ENCODE data around the gene HTR2A. TPM values are rescaled to one million over a fixed set of nuclear protein-coding genes. Genes with fewer than 3 reads are reported as not detected.

The HTR2A gene
- total RNA-seq, 1 experiment from 2014 or later = not detected

DNA sequence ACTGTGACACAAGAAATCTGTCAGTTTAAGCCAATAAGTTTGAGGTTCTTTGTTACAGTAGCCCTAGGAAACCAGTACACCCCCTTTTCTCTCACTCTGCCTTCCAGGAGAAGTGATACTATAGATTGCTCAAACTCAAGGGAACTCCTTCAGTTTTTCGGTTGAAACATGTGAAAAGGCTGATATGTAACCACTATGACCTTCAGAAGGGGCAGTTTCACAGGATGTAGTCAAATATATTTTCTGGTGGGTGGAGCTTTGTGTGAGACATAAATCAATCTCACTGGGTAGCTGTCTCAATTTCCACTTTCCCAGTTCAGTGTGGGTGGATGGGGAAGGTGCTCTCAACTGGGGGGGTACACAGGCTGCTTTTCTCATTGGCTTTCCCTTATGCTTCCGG lies 41.7 kb downstream of the HTR2A start:
- no peaks in the 10 kb centered on the region for H3K36me3 Mint-ChIP-seq
- no peak for ATAC-seq
- no peak overlapping the region for H3K4me3 Mint-ChIP-seq
- TF ChIP-seq FOXJ3 (CRISPR knock-in tag; IDR thresholded peaks at IDR 0.05; ENCODE audit: borderline replicate concordance) = no peak
- TF ChIP-seq, protein P1, sequence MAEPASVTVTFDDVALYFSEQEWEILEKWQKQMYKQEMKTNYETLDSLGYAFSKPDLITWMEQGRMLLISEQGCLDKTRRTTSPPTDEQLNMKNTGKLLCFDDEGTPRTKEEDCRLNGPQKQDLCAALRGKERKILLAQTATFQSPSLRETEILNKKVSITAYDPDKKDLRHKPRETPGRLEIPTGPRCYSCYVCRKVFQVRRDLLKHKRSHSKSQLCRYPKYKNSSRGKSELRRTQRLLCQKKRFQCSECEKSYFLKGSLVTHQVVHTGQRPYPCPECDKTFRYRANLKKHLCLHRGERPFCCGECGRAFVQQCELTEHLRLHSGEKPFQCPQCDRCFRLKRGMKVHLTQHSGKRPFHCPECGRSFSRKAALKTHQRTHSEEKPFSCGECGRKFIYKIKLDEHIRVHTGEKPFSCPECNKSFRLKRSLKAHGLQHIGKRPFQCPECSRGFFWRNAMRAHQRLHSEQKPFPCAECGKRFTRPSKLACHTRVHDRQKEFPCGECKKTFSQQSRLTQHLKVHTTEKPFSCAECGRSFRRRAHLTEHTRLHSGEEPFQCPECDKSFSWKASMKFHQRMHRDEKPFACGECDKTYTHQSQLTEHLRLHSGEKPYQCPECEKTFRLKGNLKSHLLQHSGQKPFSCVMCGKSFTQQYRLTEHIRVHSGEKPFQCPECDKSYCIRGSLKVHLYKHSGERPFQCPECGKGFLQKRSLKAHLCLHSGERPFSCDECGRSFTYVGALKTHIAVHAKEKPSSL (CRISPR knock-in tag; conservative IDR thresholded peaks at IDR 0.05) = no peak
- no peak for TF ChIP-seq NR3C1 (CRISPR knock-in tag; conservative IDR thresholded peaks at IDR 0.05; ENCODE audit: low read depth)
- TF ChIP-seq ZNF396 (CRISPR knock-in tag; IDR thresholded peaks at IDR 0.05; ENCODE audit: borderline replicate concordance) = no peak
- TF ChIP-seq ZNF138 (CRISPR knock-in tag; conservative IDR thresholded peaks at IDR 0.05) = no peak
- CTCF ChIA-PET = no interaction called here
- DNase-seq (ENCODE audit: low spot score) = no peak
- H3K4me1 Mint-ChIP-seq = peaks cover 7% of the 10 kb centered on the region
- H3K9me3 Mint-ChIP-seq = no peaks in the 10 kb centered on the region
- POLR2A ChIA-PET = no interaction called here
- H3K27ac Mint-ChIP-seq = no peak overlapping the region
- H3K27me3 Mint-ChIP-seq (ENCODE audit: low read depth) = no peaks in the 10 kb centered on the region

DNA sequence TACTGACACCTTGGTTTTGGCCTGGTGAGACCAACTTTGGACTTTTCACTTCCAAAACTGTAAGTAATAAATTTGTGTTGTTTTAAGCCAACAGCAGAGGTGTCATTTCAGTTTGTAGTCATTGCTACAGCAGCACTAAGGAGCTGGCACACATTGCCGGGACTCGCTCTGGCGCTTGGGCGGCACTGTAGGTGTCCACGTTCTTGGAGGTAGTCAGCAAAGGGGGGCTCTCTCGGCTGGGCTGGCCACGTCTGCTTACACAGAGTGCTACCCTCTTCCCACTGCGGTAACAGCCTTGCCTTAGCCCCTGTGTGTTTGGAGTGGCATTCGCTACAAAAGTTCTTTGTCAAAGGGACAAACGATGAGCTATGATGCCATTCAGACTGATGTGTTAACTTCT lies 44.7 kb downstream of the HTR2A start:
- Mint-ChIP-seq H3K9me3 (no peaks in the 10 kb centered on the region), H3K4me3 (no peak overlapping the region), H3K27ac (no peak overlapping the region), H3K4me1 (peaks cover under 1% of the 10 kb centered on the region; the same call in 1 of the 2 replicates), H3K36me3 (no peaks in the 10 kb centered on the region), H3K27me3 (ENCODE audit: low read depth) (no peaks in the 10 kb centered on the region)
- ATAC-seq (no peak; the same call in 1 of the 2 replicates), DNase-seq (ENCODE audit: low spot score) (no peak)
- CTCF ChIA-PET = no interaction called here
- POLR2A ChIA-PET = no interaction called here
- TF ChIP-seq ESRRA (CRISPR knock-in tag; IDR thresholded peaks at IDR 0.05; ENCODE audit: borderline replicate concordance) = no peak
- no peak for TF ChIP-seq ZNF232 (CRISPR knock-in tag; IDR thresholded peaks at IDR 0.05)
- TF ChIP-seq, protein P2, sequence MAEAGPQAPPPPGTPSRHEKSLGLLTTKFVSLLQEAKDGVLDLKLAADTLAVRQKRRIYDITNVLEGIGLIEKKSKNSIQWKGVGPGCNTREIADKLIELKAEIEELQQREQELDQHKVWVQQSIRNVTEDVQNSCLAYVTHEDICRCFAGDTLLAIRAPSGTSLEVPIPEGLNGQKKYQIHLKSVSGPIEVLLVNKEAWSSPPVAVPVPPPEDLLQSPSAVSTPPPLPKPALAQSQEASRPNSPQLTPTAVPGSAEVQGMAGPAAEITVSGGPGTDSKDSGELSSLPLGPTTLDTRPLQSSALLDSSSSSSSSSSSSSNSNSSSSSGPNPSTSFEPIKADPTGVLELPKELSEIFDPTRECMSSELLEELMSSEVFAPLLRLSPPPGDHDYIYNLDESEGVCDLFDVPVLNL (CRISPR knock-in tag; IDR thresholded peaks at IDR 0.05; ENCODE audit: borderline replicate concordance, low read depth) = no peak
- no peak for TF ChIP-seq KAT7 (CRISPR knock-in tag; IDR thresholded peaks at IDR 0.05; ENCODE audit: borderline replicate concordance)
- TF ChIP-seq, protein P3, sequence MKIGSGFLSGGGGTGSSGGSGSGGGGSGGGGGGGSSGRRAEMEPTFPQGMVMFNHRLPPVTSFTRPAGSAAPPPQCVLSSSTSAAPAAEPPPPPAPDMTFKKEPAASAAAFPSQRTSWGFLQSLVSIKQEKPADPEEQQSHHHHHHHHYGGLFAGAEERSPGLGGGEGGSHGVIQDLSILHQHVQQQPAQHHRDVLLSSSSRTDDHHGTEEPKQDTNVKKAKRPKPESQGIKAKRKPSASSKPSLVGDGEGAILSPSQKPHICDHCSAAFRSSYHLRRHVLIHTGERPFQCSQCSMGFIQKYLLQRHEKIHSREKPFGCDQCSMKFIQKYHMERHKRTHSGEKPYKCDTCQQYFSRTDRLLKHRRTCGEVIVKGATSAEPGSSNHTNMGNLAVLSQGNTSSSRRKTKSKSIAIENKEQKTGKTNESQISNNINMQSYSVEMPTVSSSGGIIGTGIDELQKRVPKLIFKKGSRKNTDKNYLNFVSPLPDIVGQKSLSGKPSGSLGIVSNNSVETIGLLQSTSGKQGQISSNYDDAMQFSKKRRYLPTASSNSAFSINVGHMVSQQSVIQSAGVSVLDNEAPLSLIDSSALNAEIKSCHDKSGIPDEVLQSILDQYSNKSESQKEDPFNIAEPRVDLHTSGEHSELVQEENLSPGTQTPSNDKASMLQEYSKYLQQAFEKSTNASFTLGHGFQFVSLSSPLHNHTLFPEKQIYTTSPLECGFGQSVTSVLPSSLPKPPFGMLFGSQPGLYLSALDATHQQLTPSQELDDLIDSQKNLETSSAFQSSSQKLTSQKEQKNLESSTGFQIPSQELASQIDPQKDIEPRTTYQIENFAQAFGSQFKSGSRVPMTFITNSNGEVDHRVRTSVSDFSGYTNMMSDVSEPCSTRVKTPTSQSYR (CRISPR knock-in tag; IDR thresholded peaks at IDR 0.05) = no peak
- TF ChIP-seq TEAD4 (CRISPR knock-in tag; IDR thresholded peaks at IDR 0.05) = no peak
- TF ChIP-seq, protein P4, sequence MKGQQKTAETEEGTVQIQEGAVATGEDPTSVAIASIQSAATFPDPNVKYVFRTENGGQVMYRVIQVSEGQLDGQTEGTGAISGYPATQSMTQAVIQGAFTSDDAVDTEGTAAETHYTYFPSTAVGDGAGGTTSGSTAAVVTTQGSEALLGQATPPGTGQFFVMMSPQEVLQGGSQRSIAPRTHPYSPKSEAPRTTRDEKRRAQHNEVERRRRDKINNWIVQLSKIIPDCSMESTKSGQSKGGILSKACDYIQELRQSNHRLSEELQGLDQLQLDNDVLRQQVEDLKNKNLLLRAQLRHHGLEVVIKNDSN (CRISPR knock-in tag; IDR thresholded peaks at IDR 0.05) = no peak
- no peak for TF ChIP-seq OVOL2 (CRISPR knock-in tag; IDR thresholded peaks at IDR 0.05; ENCODE audit: borderline replicate concordance)
- TF ChIP-seq, protein P5, sequence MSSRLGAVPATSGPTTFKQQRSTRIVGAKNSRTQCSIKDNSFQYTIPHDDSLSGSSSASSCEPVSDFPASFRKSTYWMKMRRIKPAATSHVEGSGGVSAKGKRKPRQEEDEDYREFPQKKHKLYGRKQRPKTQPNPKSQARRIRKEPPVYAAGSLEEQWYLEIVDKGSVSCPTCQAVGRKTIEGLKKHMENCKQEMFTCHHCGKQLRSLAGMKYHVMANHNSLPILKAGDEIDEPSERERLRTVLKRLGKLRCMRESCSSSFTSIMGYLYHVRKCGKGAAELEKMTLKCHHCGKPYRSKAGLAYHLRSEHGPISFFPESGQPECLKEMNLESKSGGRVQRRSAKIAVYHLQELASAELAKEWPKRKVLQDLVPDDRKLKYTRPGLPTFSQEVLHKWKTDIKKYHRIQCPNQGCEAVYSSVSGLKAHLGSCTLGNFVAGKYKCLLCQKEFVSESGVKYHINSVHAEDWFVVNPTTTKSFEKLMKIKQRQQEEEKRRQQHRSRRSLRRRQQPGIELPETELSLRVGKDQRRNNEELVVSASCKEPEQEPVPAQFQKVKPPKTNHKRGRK (CRISPR knock-in tag; IDR thresholded peaks at IDR 0.05; ENCODE audit: borderline replicate concordance) = no peak
- no peak for TF ChIP-seq NR3C1 (CRISPR knock-in tag; conservative IDR thresholded peaks at IDR 0.05; ENCODE audit: low read depth)

All from WTC11 (cell line).